Smooth muscle cell (in vitro differentiated cells): ENCODE measurements around the gene DOLPP1. TPM values are rescaled to one million over a fixed set of nuclear protein-coding genes. Genes with fewer than 3 reads are reported as not detected.

Source experiments
- DNase-seq: peaks from one replicate; lab custom pipeline; 2025; ENCODE audit not compliant: unreplicated experiment; lab: John Stamatoyannopoulos, UW
- H2AFZ ChIP-seq: fragments of 200-600 bp; sonication (generic); 2 replicates; pipeline ENCODE4 v1.6.0; 2016; ENCODE audit warnings: antibody characterized with exemption, low read depth, mild to moderate bottlenecking
- H3F3A ChIP-seq: fragments of 200-600 bp; sonication (generic); 2 replicates; pipeline ENCODE4 v1.6.0; 2017; ENCODE audit warnings: antibody characterized with exemption, low read depth
- H3K27ac ChIP-seq: fragments of 200-600 bp; sonication (generic); 2 replicates; pipeline ENCODE4 v1.5.1; 2016; ENCODE audit warnings: low read depth, mild to moderate bottlenecking
- H3K27me3 ChIP-seq: fragments of 200-600 bp; sonication (generic); 2 replicates; pipeline ENCODE4 v1.6.1; 2016; ENCODE audit warnings: low read depth, mild to moderate bottlenecking
- H3K36me3 ChIP-seq: fragments of 200-600 bp; sonication (generic); 2 replicates; pipeline ENCODE4 v1.5.1; 2016; ENCODE audit warnings: low read depth
- H3K4me1 ChIP-seq: fragments of 200-600 bp; sonication (generic); 2 replicates; pipeline ENCODE4 v1.5.1; 2016; ENCODE audit warnings: low read depth
- H3K4me2 ChIP-seq: fragments of 200-600 bp; sonication (generic); 2 replicates; pipeline ENCODE4 v1.6.0; 2016; ENCODE audit warnings: mild to moderate bottlenecking
- H3K4me3 ChIP-seq: fragments of 200-600 bp; sonication (generic); 2 replicates; pipeline ENCODE4 v1.5.1; 2016; ENCODE audit warnings: mild to moderate bottlenecking
- H3K79me2 ChIP-seq: fragments of 200-600 bp; sonication (generic); 2 replicates; pipeline ENCODE4 v1.6.0; 2016; ENCODE audit warnings: low read depth, mild to moderate bottlenecking
- H3K9ac ChIP-seq: fragments of 200-600 bp; sonication (generic); 2 replicates; pipeline ENCODE4 v1.6.0; 2016; ENCODE audit warnings: low read depth
- H3K9me3 ChIP-seq: fragments of 200-600 bp; sonication (generic); replicated peaks from 2 replicates; pipeline ENCODE4 v1.5.1; 2016; ENCODE audit warnings: low read depth
- H4K20me1 ChIP-seq: fragments of 200-600 bp; sonication (generic); 2 replicates; pipeline ENCODE4 v1.6.0; 2016; ENCODE audit warnings: low read depth
- WGBS: methylation state at CpG from one replicate; pipeline ENCODE4 v1.1.7; 2016; ENCODE audit warnings: low lambda C conversion rate; 5-methylcytosine and 5-hydroxymethylcytosine counted together
- polyA plus RNA-seq: library from polyadenylated mRNA; unstranded; fragments of >200 nt; fragmentation: Nextera tagmentation; extraction: Ambion mirVana; gene quantifications from 2 replicates; pipeline ENCODE4 v1.2.1, GENCODE V29; 2016
- total RNA-seq: library from RNA; depleted of rRNA; stranded (reverse); fragments of >200 nt; gene quantifications from 2 replicates; pipeline ENCODE4 v1.2.3, GENCODE V29; 2014
- TF ChIP-seq, protein P1 (sequence below): fragments of 200-600 bp; sonication (generic); IDR thresholded peaks from 2 replicates; pipeline ENCODE4 v1.5.1; 2017; ENCODE audit warnings: borderline replicate concordance, mild to moderate bottlenecking, antibody characterized with exemption; ENCODE audit not compliant: insufficient read depth, poor library complexity, severe bottlenecking

DOLPP1 gene
- total and polyA plus RNA-seq, 2 experiments from 2014 or later, result 14.4 to 17.8 TPM

DNA sequence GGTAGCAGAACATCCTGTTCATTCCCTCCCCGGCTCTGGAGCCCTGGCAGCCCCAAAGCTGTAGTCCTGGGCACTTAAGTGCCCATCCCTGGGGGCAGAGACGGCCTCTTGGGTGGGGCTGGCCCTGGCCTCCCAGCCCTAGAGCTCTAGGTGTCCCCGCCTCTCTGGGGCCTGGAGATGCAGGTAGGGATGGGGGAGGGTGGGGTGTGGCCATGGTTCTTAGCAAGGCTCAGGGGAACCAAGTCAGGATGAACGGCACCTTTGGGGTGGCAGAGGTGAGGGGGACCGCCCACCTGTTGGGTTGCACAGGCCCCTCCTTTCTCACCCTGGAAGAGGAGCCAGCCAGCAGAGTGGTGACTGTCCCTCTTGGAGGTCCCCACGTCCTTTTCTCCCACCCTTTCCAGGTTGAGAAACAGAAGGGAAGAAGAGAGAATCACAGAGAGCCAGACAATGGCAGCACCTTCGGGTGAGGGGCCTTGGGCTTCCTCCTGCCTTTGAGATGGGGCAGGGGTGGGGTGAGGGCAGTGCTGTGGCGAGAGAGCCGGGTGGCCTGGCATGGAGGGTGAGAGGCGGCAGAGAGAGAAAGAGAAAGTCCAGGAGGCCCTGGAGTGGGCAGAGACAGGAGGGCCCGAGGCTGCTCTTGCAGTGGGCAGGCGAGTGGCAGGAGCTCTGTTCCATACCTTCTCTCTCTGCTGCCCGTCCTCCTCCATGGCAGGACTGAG lies 27.3 kb downstream of the DOLPP1 start:
- Histone ChIP-seq H3K27me3 (no peaks in the 10 kb centered on the region), H3K36me3 (no peaks in the 10 kb centered on the region), H3K9ac (no peak overlapping the region), H3K4me2 (no peak overlapping the region), H3K9me3 (no peaks in the 10 kb centered on the region), H3K4me1 (peaks cover 9% of the 10 kb centered on the region), H3K4me3 (no peak overlapping the region), H3K79me2 (peaks cover 14% of the 10 kb centered on the region), H3K27ac (no peak overlapping the region), H2AFZ (no peak overlapping the region), H3F3A (no peaks in the 10 kb centered on the region), H4K20me1 (peaks cover 4% of the 10 kb centered on the region)
- 92% methylated on average over 10 of the region's 13 CpGs for WGBS
- TF ChIP-seq, protein P1, sequence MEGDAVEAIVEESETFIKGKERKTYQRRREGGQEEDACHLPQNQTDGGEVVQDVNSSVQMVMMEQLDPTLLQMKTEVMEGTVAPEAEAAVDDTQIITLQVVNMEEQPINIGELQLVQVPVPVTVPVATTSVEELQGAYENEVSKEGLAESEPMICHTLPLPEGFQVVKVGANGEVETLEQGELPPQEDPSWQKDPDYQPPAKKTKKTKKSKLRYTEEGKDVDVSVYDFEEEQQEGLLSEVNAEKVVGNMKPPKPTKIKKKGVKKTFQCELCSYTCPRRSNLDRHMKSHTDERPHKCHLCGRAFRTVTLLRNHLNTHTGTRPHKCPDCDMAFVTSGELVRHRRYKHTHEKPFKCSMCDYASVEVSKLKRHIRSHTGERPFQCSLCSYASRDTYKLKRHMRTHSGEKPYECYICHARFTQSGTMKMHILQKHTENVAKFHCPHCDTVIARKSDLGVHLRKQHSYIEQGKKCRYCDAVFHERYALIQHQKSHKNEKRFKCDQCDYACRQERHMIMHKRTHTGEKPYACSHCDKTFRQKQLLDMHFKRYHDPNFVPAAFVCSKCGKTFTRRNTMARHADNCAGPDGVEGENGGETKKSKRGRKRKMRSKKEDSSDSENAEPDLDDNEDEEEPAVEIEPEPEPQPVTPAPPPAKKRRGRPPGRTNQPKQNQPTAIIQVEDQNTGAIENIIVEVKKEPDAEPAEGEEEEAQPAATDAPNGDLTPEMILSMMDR, result no peak
- no peak for DNase-seq

DNA sequence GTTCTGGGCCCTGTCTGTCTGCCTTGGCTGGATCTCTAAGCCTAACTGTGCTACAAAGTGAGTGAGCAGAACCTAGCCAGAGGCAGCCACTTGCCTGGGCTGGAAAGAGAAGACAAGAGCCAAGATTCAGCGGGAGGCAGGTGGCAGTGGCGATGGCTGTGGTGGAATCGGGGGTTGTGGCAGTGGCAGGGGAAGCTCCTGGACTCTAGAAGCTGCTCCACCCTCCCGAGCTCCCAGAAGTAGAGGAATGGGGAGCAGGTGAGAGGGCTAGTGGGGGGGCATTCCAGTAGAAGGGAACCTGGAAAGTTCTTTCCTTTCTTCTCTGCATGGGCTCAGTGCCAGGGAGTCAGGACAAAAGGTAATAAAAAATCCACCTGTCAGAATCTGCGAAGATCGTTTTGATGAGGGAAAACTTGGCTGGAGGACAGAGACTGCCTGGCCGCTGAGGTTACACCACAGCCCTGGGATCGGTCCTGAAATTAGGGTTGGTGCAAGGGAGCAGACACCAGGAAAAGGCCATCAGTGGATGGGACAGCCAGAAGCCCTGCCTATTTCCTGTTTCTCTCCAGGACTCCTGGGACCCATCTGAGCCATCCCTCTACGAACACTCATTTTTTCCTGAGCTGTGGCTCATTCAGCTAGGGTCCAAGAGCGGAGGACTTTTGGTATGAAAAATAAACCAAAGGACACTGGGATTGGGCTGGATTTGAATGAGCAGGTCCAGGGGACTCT lies 28.1 kb downstream of the DOLPP1 start:
- Histone ChIP-seq H2AFZ (no peak overlapping the region), H3K4me1 (peaks cover 9% of the 10 kb centered on the region), H3K4me2 (peak overlapping the region; percentile 85), H4K20me1 (peaks cover 4% of the 10 kb centered on the region), H3F3A (no peaks in the 10 kb centered on the region), H3K36me3 (no peaks in the 10 kb centered on the region), H3K79me2 (peaks cover 21% of the 10 kb centered on the region), H3K9ac (no peak overlapping the region), H3K4me3 (no peak overlapping the region), H3K27me3 (no peaks in the 10 kb centered on the region), H3K9me3 (no peaks in the 10 kb centered on the region), H3K27ac (no peak overlapping the region)
- DNase-seq, result no peak
- TF ChIP-seq, protein P1, result no peak
- 96% methylated on average over 10 of the region's 10 CpGs for WGBS

DNA sequence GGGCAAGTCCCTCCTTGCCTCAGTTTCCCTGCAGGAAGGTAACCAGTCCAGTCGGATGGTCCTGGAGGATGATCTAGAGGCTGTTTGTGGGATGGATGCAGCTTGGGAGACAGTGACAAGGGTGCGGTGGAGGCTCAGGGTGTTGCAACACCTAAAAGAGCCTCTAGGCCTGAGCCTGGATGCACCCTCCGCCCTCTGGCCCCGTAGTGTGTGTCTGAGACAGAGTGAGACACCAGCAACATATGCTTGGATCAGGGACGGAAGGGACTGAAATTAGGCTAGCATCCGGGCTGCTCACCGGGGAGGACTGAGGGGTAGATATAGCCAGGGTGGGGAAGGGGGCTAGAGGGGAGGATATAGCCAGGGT lies 28.6 kb downstream of the DOLPP1 start:
- TF ChIP-seq, protein P1, result no peak
- Histone ChIP-seq H3F3A (no peaks in the 10 kb centered on the region), H3K4me2 (peak overlapping the region; percentile 85), H2AFZ (no peak overlapping the region), H3K4me1 (peaks cover 9% of the 10 kb centered on the region), H3K27me3 (no peaks in the 10 kb centered on the region), H3K36me3 (no peaks in the 10 kb centered on the region), H4K20me1 (peaks cover 4% of the 10 kb centered on the region), H3K79me2 (peaks cover 25% of the 10 kb centered on the region), H3K4me3 (peak overlapping the region; percentile 90), H3K9me3 (no peaks in the 10 kb centered on the region), H3K9ac (no peak overlapping the region), H3K27ac (no peak overlapping the region)
- no peak for DNase-seq
- 78% methylated on average over 7 of the region's 7 CpGs for WGBS
